T-helper 2 cell (primary cell): ENCODE measurements around the gene IL2RA.
A peak's percentile ranks its signal among the peaks of the same experiment; 100 is the strongest.
"Not testable (repeated sequence)": the region's sequence is repeated elsewhere in the genome, so short reads cannot be mapped to it uniquely, and the experiment has no call there.

Experiments used
- DNase-seq, 5 experiments: peaks; one replicate each; pipeline versions ENCODE4 v3.0.0 to v3.0.0-alpha.2; 2012 to 2022
- total RNA-seq, 2 donors: gene quantifications; one replicate each; lab custom pipeline; 2026; lab: John Stamatoyannopoulos, UW

The IL2RA gene
- total RNA-seq = 56.7 to 57.4 reads per million in 2 donors

- peak; percentile 22 to 89 (median 60) for DNase-seq
These were observed at the start of gene IL2RA for GRCh38 chr10:6062101-6062771. Gene IL2RA, minus strand, starts transcription at chr10:6062367. Its CDS starts 216 bp downstream, at chr10:6062151.

- DNase-seq = no peak
These were observed 48.0 kb upstream of the IL2RA start for GRCh38 chr10:6110136-6110535.

GRCh38 chr10:6109444-6109775 lies 47.2 kb upstream of the IL2RA start:
- DNase-seq = peak in 1 of 5 experiments; percentile 11

GRCh38 chr10:6108631-6109443 lies 46.7 kb upstream of the IL2RA start:
- DNase-seq = peak in 2 of 5 experiments; percentile 39 to 67

GRCh38 chr10:6108072-6108471 lies 45.9 kb upstream of the IL2RA start:
- DNase-seq = no peak

- not testable (repeated sequence) for DNase-seq
These were observed 45.4 kb upstream of the IL2RA start for GRCh38 chr10:6107616-6108015.

GRCh38 chr10:6103591-6103990 lies 41.4 kb upstream of the IL2RA start:
- no peak for DNase-seq

- no peak for DNase-seq
These were observed 40.0 kb upstream of the IL2RA start for GRCh38 chr10:6102128-6102527.

GRCh38 chr10:6101181-6101580 lies 39.0 kb upstream of the IL2RA start:
- no peak for DNase-seq

- no peak for DNase-seq
These were observed 38.2 kb upstream of the IL2RA start for GRCh38 chr10:6100370-6100769.

- no peak for DNase-seq
These were observed 36.0 kb upstream of the IL2RA start for GRCh38 chr10:6098156-6098555.

GRCh38 chr10:6097063-6097462 lies 34.9 kb upstream of the IL2RA start:
- no peak for DNase-seq

- DNase-seq = no peak
These were observed 33.8 kb upstream of the IL2RA start for GRCh38 chr10:6095810-6096570.

- no peak for DNase-seq
These were observed 30.6 kb upstream of the IL2RA start for GRCh38 chr10:6092731-6093130.

GRCh38 chr10:6091630-6092029 lies 29.5 kb upstream of the IL2RA start:
- peak in 1 of 5 experiments; percentile 77 for DNase-seq

- DNase-seq = peak in 1 of 5 experiments; percentile 54
These were observed 27.4 kb upstream of the IL2RA start for GRCh38 chr10:6089334-6090219.

- DNase-seq = peak; percentile 91 to 98 (median 97)
These were observed 26.7 kb upstream of the IL2RA start, which contains the start of gene RBM17 for GRCh38 chr10:6088721-6089333. Gene RBM17, plus strand, starts transcription at chr10:6089034. Its CDS starts 8,032 bp downstream, at chr10:6097066.

GRCh38 chr10:6086375-6087233 lies 24.4 kb upstream of the IL2RA start:
- DNase-seq = peak; percentile 54 to 95 (median 77)

GRCh38 chr10:6083523-6084475 lies 21.6 kb upstream of the IL2RA start:
- DNase-seq = peak in 3 of 5 experiments; percentile 41 to 97 (median 53)
